Testis (tissue), 3 donors: Measurements from ENCODE around the gene GPC6. TPM values are rescaled to one million over a fixed set of nuclear protein-coding genes. Genes with fewer than 3 reads are reported as not detected.

Source experiments
- DNase-seq: peaks from one replicate; pipeline ENCODE4 v3.0.0-alpha.2; 2019
- H3K27ac ChIP-seq, 2 donors: fragments of 200-600 bp; sonication (generic); one replicate each; pipeline ENCODE4 v1.5.1; 2019
- H3K27me3 ChIP-seq: fragments of 200-600 bp; sonication (generic); one replicate; pipeline ENCODE4 v1.5.1; 2019
- H3K36me3 ChIP-seq: fragments of 200-600 bp; sonication (generic); one replicate; pipeline ENCODE4 v1.5.1; 2017; ENCODE audit warnings: low read depth; ENCODE audit errors: missing control alignments
- H3K4me1 ChIP-seq: fragments of 200-600 bp; sonication (generic); one replicate; pipeline ENCODE4 v1.5.1; 2019
- H3K4me3 ChIP-seq, 2 donors: fragments of 200-600 bp; sonication (generic); one replicate each; pipeline ENCODE4 v1.5.1; 2017 to 2019
- H3K9me3 ChIP-seq: fragments of 200-600 bp; sonication (generic); one replicate; pipeline ENCODE4 v1.5.1; 2017
- CTCF ChIP-seq, 3 experiments: fragments of 450-650 bp in 2 of 3; fragments of 200-600 bp in 1 of 3; sonication (generic) in 1 of 3; IDR thresholded peaks; one replicate each; pipeline ENCODE4 v1.5.1; 2016 to 2019; ENCODE audit warnings: antibody characterized with exemption in 3 of 3, mild to moderate bottlenecking in 2 of 3, moderate library complexity in 1 of 3
- POLR2A ChIP-seq: fragments of 450-650 bp; IDR thresholded peaks from one replicate; pipeline ENCODE4 v1.6.1; 2017; ENCODE audit warnings: antibody characterized with exemption, mild to moderate bottlenecking, moderate library complexity
- WGBS, 2 donors: methylation state at CpG; one replicate each; pipeline ENCODE4 v1.1.5; 2018; 5-methylcytosine and 5-hydroxymethylcytosine counted together
- intact Hi-C: fragments of 100-400 bp; cut with DNase I; formaldehyde crosslinking; loops from one replicate; pipeline ENCODE4 v1.15.1; 2023; ENCODE audit warnings: low total_unique reads
- polyA plus RNA-seq: library from polyadenylated mRNA; stranded (reverse); fragments of 350-450 nt; fragmentation: Illumina TruSeq; extraction: RNeasy Lipid Tissue Mini Kit (QIAGEN cat#74804); gene quantifications from one replicate; pipeline ENCODE4 v1.2.3, GENCODE V29; 2014; ENCODE audit warnings: low read depth, low replicate concordance; ENCODE audit not compliant: insufficient read depth
- total RNA-seq, 2 donors: library from RNA; depleted of rRNA; stranded (reverse); fragments of >200 nt; gene quantifications; one replicate each; pipeline ENCODE4 v1.2.3, GENCODE V29; 2016

The GPC6 gene
- total and polyA plus RNA-seq, 3 donors from 2014 or later = 2.2 to 6.9 (median 4.3) TPM

GRCh38 chr13:94173312-94173854, 946.8 kb downstream of the GPC6 start:
- H3K9me3 ChIP-seq = no peaks in the 10 kb centered on the region
- no peak overlapping the region for H3K4me3 ChIP-seq
- intact Hi-C loops = no loop called here
- H3K4me1 ChIP-seq = no peaks in the 10 kb centered on the region
- H3K36me3 ChIP-seq = no peaks in the 10 kb centered on the region
- no peaks in the 10 kb centered on the region for H3K27me3 ChIP-seq
- no peak overlapping the region for H3K27ac ChIP-seq
- TF ChIP-seq POLR2A = no peak
- TF ChIP-seq CTCF (IDR thresholded peaks at IDR 0.05) = no peak
- WGBS, 2 donors = 78 to 90% methylated on average over 4 of the region's 4 CpGs
- no peak for DNase-seq

- Histone ChIP-seq H3K9me3 (no peaks in the 10 kb centered on the region), H3K4me3 (no peak overlapping the region), H3K36me3 (no peaks in the 10 kb centered on the region), H3K27ac (no peak overlapping the region), H3K27me3 (no peaks in the 10 kb centered on the region), H3K4me1 (no peaks in the 10 kb centered on the region)
- intact Hi-C loops = no loop called here
- no peak for TF ChIP-seq CTCF (IDR thresholded peaks at IDR 0.05)
- DNase-seq = no peak
Measured at GRCh38 chr13:94174009-94174408, 947.4 kb downstream of the GPC6 start.

GRCh38 chr13:94175076-94175475, 948.5 kb downstream of the GPC6 start:
- H3K36me3 ChIP-seq = no peaks in the 10 kb centered on the region
- WGBS, 2 donors = 86 to 88% methylated on average over 1 of the region's 1 CpG
- TF ChIP-seq POLR2A = no peak
- TF ChIP-seq CTCF (IDR thresholded peaks at IDR 0.05) = no peak
- H3K27me3 ChIP-seq = no peaks in the 10 kb centered on the region
- H3K4me3 ChIP-seq = no peak overlapping the region
- no peaks in the 10 kb centered on the region for H3K4me1 ChIP-seq
- DNase-seq = no peak
- intact Hi-C loops = no loop called here
- H3K9me3 ChIP-seq = no peaks in the 10 kb centered on the region
- H3K27ac ChIP-seq = no peak overlapping the region

- no peak overlapping the region for H3K27ac ChIP-seq
- no peak for DNase-seq
- no peaks in the 10 kb centered on the region for H3K27me3 ChIP-seq
- intact Hi-C loops = no loop called here
- no peaks in the 10 kb centered on the region for H3K9me3 ChIP-seq
- 54 to 67% methylated on average over 4 of the region's 4 CpGs for WGBS, 2 donors
- H3K4me3 ChIP-seq = no peak overlapping the region
- H3K4me1 ChIP-seq = no peaks in the 10 kb centered on the region
- H3K36me3 ChIP-seq = no peaks in the 10 kb centered on the region
- TF ChIP-seq CTCF (IDR thresholded peaks at IDR 0.05) = no peak
- no peak for TF ChIP-seq POLR2A
Measured at GRCh38 chr13:94176561-94176960, 950.0 kb downstream of the GPC6 start.

GRCh38 chr13:94177041-94177440, 950.4 kb downstream of the GPC6 start:
- H3K9me3 ChIP-seq = no peaks in the 10 kb centered on the region
- no peaks in the 10 kb centered on the region for H3K4me1 ChIP-seq
- no peaks in the 10 kb centered on the region for H3K27me3 ChIP-seq
- DNase-seq = no peak
- H3K36me3 ChIP-seq = no peaks in the 10 kb centered on the region
- no peak overlapping the region for H3K4me3 ChIP-seq
- no peak for TF ChIP-seq POLR2A
- TF ChIP-seq CTCF (IDR thresholded peaks at IDR 0.05) = no peak
- intact Hi-C loops = no loop called here
- no peak overlapping the region for H3K27ac ChIP-seq
- 81 to 83% methylated on average over 2 of the region's 2 CpGs for WGBS, 2 donors
